ENCODE results near the gene CDH4. TPM values are rescaled to one million over a fixed set of nuclear protein-coding genes. Genes with fewer than 3 reads are reported as not detected.

The CDH4 gene
- total RNA-seq, 1 experiment from 2014 or later = not detected

GRCh38 chr20:61891916-61892649 lies 640.0 kb downstream of the CDH4 start:
- intact Hi-C loops (cut with micrococcal nuclease; ENCODE audit: unreplicated experiment) = loop anchor here (10.0 kb wide), 1 partner anchor 1677 kb away; no protein-coding TSS in a partner anchor
- BruUV-seq (replicated peaks) = no TSS peak
- H3K4me1 Mint-ChIP-seq (ENCODE audit: low read depth, unreplicated experiment) = no peaks in the 10 kb centered on the region
- H3K27me3 ChIP-seq (replicated peaks; ENCODE audit: control insufficient read depth, insufficient read depth, low read length) = peaks cover 4% of the 10 kb centered on the region
- peaks cover 20% of the 10 kb centered on the region for H3K9me3 Mint-ChIP-seq (ENCODE audit: unreplicated experiment)
- no peaks in the 10 kb centered on the region for H3K4me1 ChIP-seq
- H3K27ac Mint-ChIP-seq (ENCODE audit: unreplicated experiment) = no peak overlapping the region
- TF ChIP-seq CTCF (IDR thresholded peaks at IDR 0.05; ENCODE audit: insufficient read depth in 1 of 2, low read depth in 1 of 2, low read length in 1 of 2, severe bottlenecking in 1 of 2, unreplicated experiment in 1 of 2) = no peak
- H3K27me3 Mint-ChIP-seq (ENCODE audit: insufficient read depth, unreplicated experiment) = peaks cover 25% of the 10 kb centered on the region
- H3K9me3 ChIP-seq = no peaks in the 10 kb centered on the region
- no peak for DNase-seq
- no peak overlapping the region for H3K4me3 ChIP-seq (ENCODE audit: low read depth, low read length)
- H3K36me3 Mint-ChIP-seq (ENCODE audit: insufficient read depth, unreplicated experiment) = no peaks in the 10 kb centered on the region
- ChIA-PET CTCF (no interaction called here), POLR2A (no interaction called here)
- no peak overlapping the region for H3K4me3 Mint-ChIP-seq (ENCODE audit: unreplicated experiment)
- no peaks in the 10 kb centered on the region for H3K36me3 ChIP-seq (ENCODE audit: control insufficient read depth, insufficient read depth, low read length)

- H3K4me3 ChIP-seq (ENCODE audit: low read depth, low read length) = no peak overlapping the region
- CTCF ChIA-PET = no interaction called here
- no peak overlapping the region for H3K27ac Mint-ChIP-seq (ENCODE audit: unreplicated experiment)
- no peaks in the 10 kb centered on the region for H3K4me1 ChIP-seq
- POLR2A ChIA-PET = no interaction called here
- H3K36me3 ChIP-seq (ENCODE audit: control insufficient read depth, insufficient read depth, low read length) = no peaks in the 10 kb centered on the region
- H3K4me1 Mint-ChIP-seq (ENCODE audit: low read depth, unreplicated experiment) = no peaks in the 10 kb centered on the region
- no peaks in the 10 kb centered on the region for H3K36me3 Mint-ChIP-seq (ENCODE audit: insufficient read depth, unreplicated experiment)
- no peak for DNase-seq
- peaks cover 34% of the 10 kb centered on the region for H3K27me3 Mint-ChIP-seq (ENCODE audit: insufficient read depth, unreplicated experiment)
- intact Hi-C loops (cut with micrococcal nuclease; ENCODE audit: unreplicated experiment) = loop anchor here (10.0 kb wide), 1 partner anchor 1680 kb away; no protein-coding TSS in a partner anchor
- no TSS peak for BruUV-seq (replicated peaks)
- H3K9me3 Mint-ChIP-seq (ENCODE audit: unreplicated experiment) = peaks cover 8% of the 10 kb centered on the region
- no peak overlapping the region for H3K4me3 Mint-ChIP-seq (ENCODE audit: unreplicated experiment)
- TF ChIP-seq CTCF (IDR thresholded peaks at IDR 0.05; ENCODE audit: insufficient read depth in 1 of 2, low read depth in 1 of 2, low read length in 1 of 2, severe bottlenecking in 1 of 2, unreplicated experiment in 1 of 2) = no peak
- no peaks in the 10 kb centered on the region for H3K9me3 ChIP-seq
- H3K27me3 ChIP-seq (replicated peaks; ENCODE audit: control insufficient read depth, insufficient read depth, low read length) = peaks cover 11% of the 10 kb centered on the region
Observed at GRCh38 chr20:61895016-61895415, 643.0 kb downstream of the CDH4 start.

- Histone ChIP-seq H3K36me3 (ENCODE audit: control insufficient read depth, insufficient read depth, low read length) (no peaks in the 10 kb centered on the region), H3K27me3 (replicated peaks; ENCODE audit: control insufficient read depth, insufficient read depth, low read length) (peaks cover 12% of the 10 kb centered on the region), H3K4me1 (no peaks in the 10 kb centered on the region), H3K9me3 (no peaks in the 10 kb centered on the region), H3K4me3 (ENCODE audit: low read depth, low read length) (no peak overlapping the region)
- DNase-seq = no peak
- TF ChIP-seq CTCF (IDR thresholded peaks at IDR 0.05; ENCODE audit: insufficient read depth in 1 of 2, low read depth in 1 of 2, low read length in 1 of 2, severe bottlenecking in 1 of 2, unreplicated experiment in 1 of 2) = no peak
- intact Hi-C loops (cut with micrococcal nuclease; ENCODE audit: unreplicated experiment) = loop anchor here (10.0 kb wide), 1 partner anchor 1681 kb away; no protein-coding TSS in a partner anchor
- POLR2A ChIA-PET = no interaction called here
- Mint-ChIP-seq H3K4me3 (ENCODE audit: unreplicated experiment) (no peak overlapping the region), H3K4me1 (ENCODE audit: low read depth, unreplicated experiment) (no peaks in the 10 kb centered on the region), H3K27me3 (ENCODE audit: insufficient read depth, unreplicated experiment) (peaks cover 36% of the 10 kb centered on the region), H3K9me3 (ENCODE audit: unreplicated experiment) (peaks cover 2% of the 10 kb centered on the region), H3K36me3 (ENCODE audit: insufficient read depth, unreplicated experiment) (no peaks in the 10 kb centered on the region), H3K27ac (ENCODE audit: unreplicated experiment) (no peak overlapping the region)
- CTCF ChIA-PET = interaction anchor here (0.6 to 1.7 kb wide), 12 partner anchors 9 to 342 kb away, joined by 3 to 14 read pairs (median 4); no protein-coding TSS in a partner anchor
- no TSS peak for BruUV-seq (replicated peaks)
Observed at GRCh38 chr20:61895686-61896057, 643.6 kb downstream of the CDH4 start.
